ENCODE results near the gene SLC19A1.

- TF ChIP-seq POLR2AphosphoS5 (IDR thresholded peaks at IDR 0.05; ENCODE audit: borderline replicate concordance, low read depth, low read length) = no peak; the same call in 1 of the 2 replicates
- TF ChIP-seq EZH2 (IDR thresholded peaks at IDR 0.05) = no peak
- no peak for TF ChIP-seq FOXP2 (optimal IDR thresholded peaks at IDR 0.05; ENCODE audit: control extremely low read depth, extremely low read length, insufficient read depth)
These were observed 579 bp upstream of the SLC19A1 start for GRCh38 chr21:45542667-45543370.

Measured in SK-N-MC (cell line).